ENCODE results near the gene SDF2. TPM values are rescaled to one million over a fixed set of nuclear protein-coding genes. Genes with fewer than 3 reads are reported as not detected.
A peak's percentile ranks its signal among the peaks of the same experiment; 100 is the strongest.

The SDF2 gene, protein sequence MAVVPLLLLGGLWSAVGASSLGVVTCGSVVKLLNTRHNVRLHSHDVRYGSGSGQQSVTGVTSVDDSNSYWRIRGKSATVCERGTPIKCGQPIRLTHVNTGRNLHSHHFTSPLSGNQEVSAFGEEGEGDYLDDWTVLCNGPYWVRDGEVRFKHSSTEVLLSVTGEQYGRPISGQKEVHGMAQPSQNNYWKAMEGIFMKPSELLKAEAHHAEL
- total RNA-seq, result 61.7 and 105 TPM in 2 replicates

- DNase-seq (ENCODE audit: low read depth in 2 of 2), result peak; percentile 89 to 93
Measured at GRCh38 chr17:28661635-28662526, at the start of gene SDF2, which contains the start of gene SUPT6H. SDF2 (minus strand) TSS chr17:28661906; CDS start chr17:28661876, 30 bp downstream. SUPT6H (plus strand) TSS chr17:28662205; CDS start chr17:28673402, 11,197 bp downstream.

- DNase-seq (ENCODE audit: low read depth in 2 of 2), result peak; percentile 83 to 87
Measured at GRCh38 chr17:28710861-28711722, 49.4 kb upstream of the SDF2 start.

GRCh38 chr17:28707339-28707720, 45.6 kb upstream of the SDF2 start:
- DNase-seq (ENCODE audit: low read depth in 2 of 2), result no peak

- no peak for DNase-seq (ENCODE audit: low read depth in 2 of 2)
Measured at GRCh38 chr17:28706471-28707338, 45.0 kb upstream of the SDF2 start.

DNA sequence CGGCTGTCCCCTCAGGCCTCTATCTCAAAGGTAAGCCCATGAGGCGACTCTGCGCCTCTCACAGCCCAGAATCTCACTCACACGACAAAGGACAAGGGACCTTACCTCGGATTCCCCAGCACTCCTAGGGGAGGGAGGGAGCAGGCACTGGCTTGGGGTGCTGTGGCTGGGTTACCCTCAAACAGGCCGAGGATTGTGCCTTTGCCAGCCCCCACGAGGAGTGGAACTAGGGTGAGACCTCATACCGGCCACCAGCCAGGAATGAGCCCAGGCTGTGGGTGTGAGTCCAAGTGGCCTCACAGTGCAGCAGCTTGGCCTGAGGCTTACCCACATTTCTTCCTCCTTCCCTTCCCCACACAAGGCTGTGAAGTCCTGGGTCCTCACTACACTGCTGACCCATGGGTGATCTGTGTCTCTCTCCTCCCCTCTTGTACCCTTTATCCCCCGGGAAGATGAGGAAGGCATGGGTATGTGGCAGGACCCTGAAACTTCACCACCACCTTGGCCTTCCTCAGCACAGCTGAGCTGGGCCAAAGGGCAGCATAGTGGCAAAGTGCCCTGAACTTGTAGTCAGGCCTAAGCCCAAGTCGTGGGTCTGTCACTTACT, 44.1 kb upstream of the SDF2 start:
- DNase-seq (ENCODE audit: low read depth in 2 of 2), result no peak

- DNase-seq (ENCODE audit: low read depth in 2 of 2), result no peak
Measured at GRCh38 chr17:28705074-28705659, 43.5 kb upstream of the SDF2 start.

- DNase-seq (ENCODE audit: low read depth in 2 of 2), result no peak
Measured at GRCh38 chr17:28704219-28704858, 42.6 kb upstream of the SDF2 start.

DNA sequence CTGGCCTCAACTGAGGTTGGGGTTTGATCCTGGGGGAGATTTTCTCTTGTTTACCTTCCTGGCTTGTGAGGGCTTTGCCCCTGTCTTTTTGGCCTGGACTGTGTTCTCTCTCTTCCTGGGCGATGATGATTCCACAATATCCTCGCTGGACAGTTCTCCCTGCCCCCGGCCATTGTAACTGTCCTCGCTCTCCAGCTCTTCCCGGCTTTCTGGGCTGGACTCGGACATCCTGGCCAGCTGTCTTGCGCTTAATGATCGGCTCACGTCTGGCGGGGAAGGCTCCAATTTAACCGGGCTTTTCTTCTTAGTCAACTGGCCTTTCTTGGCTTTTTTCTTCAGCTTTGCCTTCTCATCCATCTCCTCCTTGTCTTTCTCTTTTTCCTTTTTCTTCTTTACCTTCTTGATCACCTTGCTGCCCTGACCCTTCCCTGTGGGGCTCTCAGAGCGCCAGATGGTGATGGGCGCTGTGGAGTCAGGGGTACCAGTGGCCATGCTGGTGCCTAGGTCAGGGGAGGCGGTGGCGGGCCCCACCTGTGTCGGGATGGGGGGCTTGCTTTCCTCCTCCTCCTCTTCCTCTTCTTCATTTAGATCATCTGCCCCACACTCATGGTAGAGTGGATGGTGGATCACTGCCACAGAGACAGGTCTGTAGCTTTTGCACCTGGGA, 42.0 kb upstream of the SDF2 start:
- DNase-seq (ENCODE audit: low read depth in 2 of 2), result no peak

GRCh38 chr17:28702752-28703150, 41.0 kb upstream of the SDF2 start:
- no peak for DNase-seq (ENCODE audit: low read depth in 2 of 2)

GRCh38 chr17:28702026-28702751, 40.5 kb upstream of the SDF2 start:
- peak in 1 of 2 donors; percentile 61 for DNase-seq (ENCODE audit: low read depth in 2 of 2)

- DNase-seq (ENCODE audit: low read depth in 2 of 2), result no peak
Measured at GRCh38 chr17:28700830-28701492, 39.3 kb upstream of the SDF2 start.

GRCh38 chr17:28700278-28700677, 38.6 kb upstream of the SDF2 start:
- no peak for DNase-seq (ENCODE audit: low read depth in 2 of 2)

- no peak for DNase-seq (ENCODE audit: low read depth in 2 of 2)
Measured at GRCh38 chr17:28698253-28698941, 36.7 kb upstream of the SDF2 start.

DNA sequence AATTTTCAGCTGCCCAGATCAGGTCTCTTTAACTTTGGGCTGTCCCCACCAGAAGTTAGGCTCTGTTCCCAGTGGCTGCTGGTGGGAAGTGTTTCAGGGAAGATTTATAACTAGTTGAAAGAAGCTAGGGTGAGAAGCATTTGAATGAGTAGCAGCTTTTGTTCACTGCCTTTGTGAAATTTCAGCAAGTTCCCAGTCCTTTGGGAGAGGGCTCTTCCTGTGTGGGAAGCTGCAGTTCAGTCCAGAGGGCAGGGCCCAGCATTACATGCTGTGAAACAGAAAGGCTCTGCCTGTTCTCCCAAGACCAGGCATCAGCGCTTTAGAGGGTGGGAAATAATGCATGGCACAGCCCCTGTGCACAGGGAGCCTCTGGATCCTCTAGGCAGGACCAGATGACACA, 32.2 kb upstream of the SDF2 start:
- DNase-seq (ENCODE audit: low read depth in 2 of 2), result no peak

DNA sequence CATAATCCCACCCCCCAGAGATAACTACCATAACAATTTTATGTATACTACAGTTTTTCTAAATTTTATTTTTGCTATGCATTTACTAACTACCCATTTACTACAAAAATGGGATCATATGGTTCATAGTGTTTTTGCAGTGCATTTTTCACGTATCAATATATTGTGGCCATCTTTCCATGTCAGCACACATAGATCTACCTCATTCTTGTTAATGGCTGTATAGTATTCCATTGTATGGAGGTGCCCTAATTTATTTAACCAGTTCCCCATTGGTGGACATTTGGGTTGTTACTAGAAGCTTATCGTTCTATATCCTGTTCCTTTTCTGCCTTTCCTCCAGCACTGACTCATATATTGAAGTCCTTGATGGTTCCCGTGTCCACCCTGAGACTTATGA, 27.3 kb upstream of the SDF2 start:
- DNase-seq (ENCODE audit: low read depth in 2 of 2), result no peak

- no peak for DNase-seq (ENCODE audit: low read depth in 2 of 2)
Measured at GRCh38 chr17:28688481-28688880, 26.8 kb upstream of the SDF2 start.

DNA sequence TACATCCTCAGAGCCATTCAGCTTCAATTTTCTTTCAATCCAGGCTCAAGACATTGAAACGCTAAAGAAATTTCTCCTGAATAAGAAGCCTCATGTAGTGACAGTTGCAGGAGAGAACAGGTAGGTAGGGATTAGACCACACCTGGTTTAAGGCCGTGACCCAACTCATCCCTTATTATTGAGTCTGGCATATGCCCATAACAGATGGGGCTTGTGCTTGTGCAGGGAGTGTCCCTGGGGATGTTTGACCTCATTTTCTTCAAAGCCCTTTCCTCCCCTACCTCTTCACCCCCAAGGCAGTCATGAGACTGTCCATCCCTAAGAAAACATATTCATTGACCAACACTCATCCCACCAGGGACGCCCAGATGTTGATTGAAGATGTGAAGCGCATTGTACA, 24.6 kb upstream of the SDF2 start:
- no peak for DNase-seq (ENCODE audit: low read depth in 2 of 2)
